22Rv1 (cell line): ENCODE data around the gene LCE3E.

Experiments used
- CTCF ChIP-seq: fragments of 450-650 bp; IDR thresholded peaks from 2 replicates; pipeline ENCODE4 v1.5.1; 2017; ENCODE audit warnings: mild to moderate bottlenecking
- ZFX ChIP-seq: fragments of 450-650 bp; IDR thresholded peaks from 2 replicates; pipeline ENCODE4 v1.6.1; 2017; ENCODE audit warnings: antibody characterized with exemption, borderline replicate concordance

- no peak for TF ChIP-seq CTCF
- TF ChIP-seq ZFX = no peak
These were observed 46.7 kb downstream of the LCE3E start for GRCh38 chr1:152519851-152520250.
